Natural killer cell (primary cell): Measurements from ENCODE around the gene GPR157. TPM values are rescaled to one million over a fixed set of nuclear protein-coding genes. Genes with fewer than 3 reads are reported as not detected.

Experiments
- ATAC-seq, 3 donors: fragments of 150-1000 bp in 2 of 3; fragments of 200-7000 bp in 1 of 3; cut with Tn5 transposase; 1 replicate in 1 of 3; 2 replicates in 2 of 3; pipeline ENCODE4 v1.10.0; 2021; ENCODE audit warnings: mild to moderate bottlenecking in 2 of 3, moderate library complexity in 2 of 3
- DNase-seq, 2 donors: peaks; one replicate each; pipeline versions ENCODE4 v3.0.0 to v3.0.0-alpha.2; 2013 to 2021; ENCODE audit warnings: mixed read lengths in 1 of 2
- H3K27ac ChIP-seq: one replicate; pipeline ENCODE4 v1.5.1; 2013; ENCODE audit warnings: mild to moderate bottlenecking, low read length
- H3K27me3 ChIP-seq: one replicate; pipeline ENCODE4 v1.6.1; 2013; ENCODE audit warnings: low read length; ENCODE audit not compliant: control insufficient read depth, insufficient read depth
- H3K36me3 ChIP-seq: one replicate; pipeline ENCODE4 v1.6.1; 2013; ENCODE audit warnings: low read length; ENCODE audit not compliant: control insufficient read depth, insufficient read depth
- H3K4me1 ChIP-seq: one replicate; pipeline ENCODE4 v1.6.1; 2013; ENCODE audit warnings: low read length; ENCODE audit not compliant: control insufficient read depth, insufficient read depth
- H3K4me3 ChIP-seq: one replicate; pipeline ENCODE4 v1.5.1; 2013; ENCODE audit warnings: low read length
- H3K9me3 ChIP-seq: one replicate; pipeline ENCODE4 v1.6.1; 2013; ENCODE audit warnings: low read length; ENCODE audit not compliant: control insufficient read depth, insufficient read depth
- H3K27ac Mint-ChIP-seq, 2 donors: one replicate each; pipeline ENCODE4 v1.8.0; 2022; ENCODE audit warnings: mild to moderate bottlenecking in 2 of 2, mixed read lengths in 2 of 2, moderate library complexity in 1 of 2
- H3K27me3 Mint-ChIP-seq, 2 donors: one replicate each; pipeline ENCODE4 v1.8.0; 2022; ENCODE audit warnings: low read depth in 2 of 2, mixed read lengths in 2 of 2
- H3K36me3 Mint-ChIP-seq: one replicate; pipeline ENCODE4 v1.8.0; 2022; ENCODE audit warnings: mixed read lengths
- H3K4me1 Mint-ChIP-seq, 2 donors: one replicate each; pipeline ENCODE4 v1.8.0; 2022; ENCODE audit warnings: mixed read lengths in 2 of 2
- H3K4me3 Mint-ChIP-seq: one replicate; pipeline ENCODE4 v1.8.0; 2022; ENCODE audit warnings: mild to moderate bottlenecking, moderate library complexity, mixed read lengths
- H3K9me3 Mint-ChIP-seq, 2 donors: one replicate each; pipeline ENCODE4 v1.8.0; 2022; ENCODE audit warnings: mixed read lengths in 2 of 2
- WGBS: methylation state at CpG from one replicate; pipeline ENCODE4 v1.1.7; 2013; ENCODE audit warnings: missing lambda C conversion rate; ENCODE audit not compliant: insufficient coverage; 5-methylcytosine and 5-hydroxymethylcytosine counted together
- intact Hi-C: fragments of 100-400 bp; cut with micrococcal nuclease; formaldehyde crosslinking; loops from one replicate; pipeline ENCODE4 v1.14.2; 2022
- total RNA-seq, 4 donors: library from RNA; stranded (reverse); fragments of 120-200 nt in 1 of 4; gene quantifications; one replicate each; pipeline versions ENCODE4 v1.2.3 to v1.2.4, GENCODE V29; 2013 to 2022
- TF ChIP-seq, protein P1 (sequence below): fragments of 200-600 bp; IDR thresholded peaks from one replicate; pipeline ENCODE4 v1.8.0; 2022; ENCODE audit warnings: antibody characterized with exemption

The GPR157 gene
- total RNA-seq, 3 donors from 2014 or later (not counting 1 experiment from before 2014, with no cell fraction given): 1.00 to 1.2 (median 1.1) TPM

DNA sequence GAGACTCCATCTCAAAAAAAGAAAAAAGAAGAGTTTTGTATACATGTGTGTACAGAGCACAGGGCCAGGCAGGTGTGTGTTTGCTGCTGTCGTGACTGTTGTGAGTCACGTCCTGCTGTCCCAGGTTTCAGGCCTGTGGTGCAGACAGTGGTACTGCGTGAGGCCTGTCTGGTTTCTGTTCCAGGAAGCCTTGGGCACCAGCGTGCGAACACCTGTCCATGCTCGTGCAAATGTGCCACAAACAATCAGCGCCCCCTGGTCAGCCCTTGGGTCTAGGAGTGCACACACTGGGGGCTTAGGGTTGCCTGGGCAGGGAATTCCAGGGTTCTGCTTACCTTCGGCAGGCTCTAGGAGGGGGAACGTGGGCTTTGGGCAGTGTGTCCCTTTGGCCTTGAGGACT, 16.9 kb downstream of the GPR157 start:
- no peaks in the 10 kb centered on the region for H3K4me1 ChIP-seq
- WGBS: 80% methylated on average over 9 of the region's 9 CpGs
- Mint-ChIP-seq H3K27me3 (no peaks in the 10 kb centered on the region), H3K4me1 (no peaks in the 10 kb centered on the region), H3K9me3 (no peaks in the 10 kb centered on the region), H3K36me3 (no peaks in the 10 kb centered on the region), H3K4me3 (no peak overlapping the region), H3K27ac (no peak overlapping the region)
- no peak for ATAC-seq
- DNase-seq: no peak
- no peaks in the 10 kb centered on the region for H3K27me3 ChIP-seq
- TF ChIP-seq, protein P1, sequence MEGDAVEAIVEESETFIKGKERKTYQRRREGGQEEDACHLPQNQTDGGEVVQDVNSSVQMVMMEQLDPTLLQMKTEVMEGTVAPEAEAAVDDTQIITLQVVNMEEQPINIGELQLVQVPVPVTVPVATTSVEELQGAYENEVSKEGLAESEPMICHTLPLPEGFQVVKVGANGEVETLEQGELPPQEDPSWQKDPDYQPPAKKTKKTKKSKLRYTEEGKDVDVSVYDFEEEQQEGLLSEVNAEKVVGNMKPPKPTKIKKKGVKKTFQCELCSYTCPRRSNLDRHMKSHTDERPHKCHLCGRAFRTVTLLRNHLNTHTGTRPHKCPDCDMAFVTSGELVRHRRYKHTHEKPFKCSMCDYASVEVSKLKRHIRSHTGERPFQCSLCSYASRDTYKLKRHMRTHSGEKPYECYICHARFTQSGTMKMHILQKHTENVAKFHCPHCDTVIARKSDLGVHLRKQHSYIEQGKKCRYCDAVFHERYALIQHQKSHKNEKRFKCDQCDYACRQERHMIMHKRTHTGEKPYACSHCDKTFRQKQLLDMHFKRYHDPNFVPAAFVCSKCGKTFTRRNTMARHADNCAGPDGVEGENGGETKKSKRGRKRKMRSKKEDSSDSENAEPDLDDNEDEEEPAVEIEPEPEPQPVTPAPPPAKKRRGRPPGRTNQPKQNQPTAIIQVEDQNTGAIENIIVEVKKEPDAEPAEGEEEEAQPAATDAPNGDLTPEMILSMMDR: no peak
- no peak overlapping the region for H3K27ac ChIP-seq
- intact Hi-C loops: loop anchor here (2.0 kb wide), 2 partner anchors 85 to 379 kb away; no protein-coding TSS in a partner anchor
- no peaks in the 10 kb centered on the region for H3K36me3 ChIP-seq
- no peaks in the 10 kb centered on the region for H3K9me3 ChIP-seq
- no peak overlapping the region for H3K4me3 ChIP-seq

DNA sequence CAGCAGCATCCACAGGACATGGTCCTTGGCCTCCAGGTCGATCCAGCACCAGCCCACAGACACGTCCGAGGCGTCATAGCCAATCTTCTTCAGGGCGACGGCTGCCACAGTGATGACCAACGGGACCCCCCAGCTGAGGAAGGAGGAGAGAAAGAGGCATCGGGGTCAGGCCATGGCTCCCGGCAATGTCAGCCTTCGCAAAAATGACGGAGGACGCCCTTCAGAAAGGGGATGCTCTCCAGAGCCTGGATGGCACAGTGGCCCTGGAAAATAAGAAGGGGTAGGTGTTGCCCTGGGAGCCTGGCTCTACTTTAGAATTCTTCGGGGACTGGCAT, 17.6 kb downstream of the GPR157 start:
- Mint-ChIP-seq H3K9me3 (no peaks in the 10 kb centered on the region), H3K36me3 (no peaks in the 10 kb centered on the region), H3K4me3 (no peak overlapping the region), H3K4me1 (no peaks in the 10 kb centered on the region), H3K27me3 (no peaks in the 10 kb centered on the region), H3K27ac (no peak overlapping the region)
- Histone ChIP-seq H3K4me1 (no peaks in the 10 kb centered on the region), H3K27me3 (no peaks in the 10 kb centered on the region), H3K9me3 (no peaks in the 10 kb centered on the region), H3K27ac (no peak overlapping the region), H3K4me3 (no peak overlapping the region), H3K36me3 (no peaks in the 10 kb centered on the region)
- ATAC-seq: no peak
- TF ChIP-seq, protein P1: no peak
- WGBS: 93% methylated on average over 13 of the region's 13 CpGs
- DNase-seq: no peak
- intact Hi-C loops: loop anchor here (2.0 kb wide), 2 partner anchors 85 to 379 kb away; no protein-coding TSS in a partner anchor

GRCh38 chr1:9110669-9111356, 18.1 kb downstream of the GPR157 start:
- Mint-ChIP-seq H3K4me1 (no peaks in the 10 kb centered on the region), H3K27me3 (no peaks in the 10 kb centered on the region), H3K36me3 (no peaks in the 10 kb centered on the region), H3K9me3 (no peaks in the 10 kb centered on the region), H3K27ac (no peak overlapping the region), H3K4me3 (no peak overlapping the region)
- no peaks in the 10 kb centered on the region for H3K36me3 ChIP-seq
- H3K27me3 ChIP-seq: no peaks in the 10 kb centered on the region
- H3K4me1 ChIP-seq: no peaks in the 10 kb centered on the region
- WGBS: 45% methylated on average over 17 of the region's 18 CpGs
- TF ChIP-seq, protein P1: peak; percentile 76
- ATAC-seq: peak; percentile 78 to 87 (median 79)
- no peak overlapping the region for H3K4me3 ChIP-seq
- no peak overlapping the region for H3K27ac ChIP-seq
- H3K9me3 ChIP-seq: no peaks in the 10 kb centered on the region
- peak; percentile 71 to 88 for DNase-seq
- intact Hi-C loops: loop anchor here (2.0 kb wide), 2 partner anchors 86 to 380 kb away; no protein-coding TSS in a partner anchor
